Activated CD4-positive, alpha-beta T cell treated with anti-CD3 and anti-CD28 coated beads for 36 hours (primary cell): ENCODE measurements around the gene IL13RA1. TPM values are rescaled to one million over a fixed set of nuclear protein-coding genes. Genes with fewer than 3 reads are reported as not detected.
A peak's percentile ranks its signal among the peaks of the same experiment; 100 is the strongest.

ENCODE experiments used
- ATAC-seq: fragments of 200-7000 bp; cut with Tn5 transposase; one replicate; pipeline ENCODE4 v1.10.0; 2021; ENCODE audit warnings: mild to moderate bottlenecking, moderate library complexity
- CTCF ChIA-PET: fragments of 350-600 bp; sonication (Branson Sonifier 250); formaldehyde crosslinking; loops from one replicate; lab custom pipeline; 2021; ENCODE audit warnings: antibody characterized with exemption; lab: Charles Lee
- POLR2A ChIA-PET: fragments of 350-600 bp; sonication (Branson Sonifier 250); formaldehyde crosslinking; loops from one replicate; lab custom pipeline; 2021; ENCODE audit warnings: antibody characterized with exemption, inconsistent platforms; lab: Charles Lee
- DNase-seq: peaks from one replicate; pipeline ENCODE4 v3.0.0-alpha.2; 2020
- H3K27ac Mint-ChIP-seq: one replicate; pipeline ENCODE4 v1.8.0; 2021; ENCODE audit warnings: mixed read lengths
- H3K27me3 Mint-ChIP-seq: one replicate; pipeline ENCODE4 v1.8.0; 2021; ENCODE audit warnings: mixed read lengths
- H3K36me3 Mint-ChIP-seq: one replicate; pipeline ENCODE4 v1.8.0; 2021; ENCODE audit warnings: low read depth, mixed read lengths
- H3K4me1 Mint-ChIP-seq: one replicate; pipeline ENCODE4 v1.8.0; 2021; ENCODE audit warnings: mixed read lengths
- H3K4me3 Mint-ChIP-seq: one replicate; pipeline ENCODE4 v1.8.0; 2021; ENCODE audit warnings: mild to moderate bottlenecking, moderate library complexity, mixed read lengths
- H3K9me3 Mint-ChIP-seq: one replicate; pipeline ENCODE4 v1.8.0; 2021; ENCODE audit warnings: low read depth, mixed read lengths
- intact Hi-C, 2 experiments: fragments of 100-400 bp; cut with DNase I in 1 of 2; cut with micrococcal nuclease in 1 of 2; formaldehyde crosslinking; loops; one replicate each; pipeline versions ENCODE4 v1.14.2 to v1.15.1; 2022 to 2024; cut with DNase I, micrococcal nuclease
- total RNA-seq, 2 experiments: library from RNA; stranded (reverse); gene quantifications; one replicate each; pipeline ENCODE4 v1.2.3, GENCODE V29; 2021

IL13RA1 gene
- total RNA-seq, 2 experiments from 2014 or later, result 0.81 to 0.98 TPM

DNA sequence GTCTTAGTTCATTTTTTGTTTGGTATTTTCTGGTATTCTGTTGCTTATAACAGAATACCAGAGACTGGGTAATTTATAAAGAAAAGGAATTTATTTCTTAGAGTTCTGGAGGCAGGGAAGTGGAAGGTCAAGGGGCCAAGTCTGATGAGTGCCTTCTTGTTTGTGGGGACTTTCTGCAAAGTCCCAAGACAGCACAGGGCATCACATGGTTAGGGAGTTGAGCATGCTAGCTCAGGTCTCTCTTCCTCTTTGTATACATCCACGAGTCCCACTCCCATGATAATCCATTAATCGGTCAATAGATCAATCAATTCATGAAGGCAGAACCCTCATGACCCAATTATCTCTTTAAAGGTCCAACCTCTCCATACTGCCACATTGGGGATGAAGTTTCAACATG, 31.1 kb downstream of the IL13RA1 start:
- ATAC-seq (no peak), DNase-seq (no peak)
- CTCF ChIA-PET, result no interaction called here
- H3K9me3 Mint-ChIP-seq, result no peaks in the 10 kb centered on the region
- no peak overlapping the region for H3K4me3 Mint-ChIP-seq
- POLR2A ChIA-PET, result no interaction called here
- no peaks in the 10 kb centered on the region for H3K36me3 Mint-ChIP-seq
- no peak overlapping the region for H3K27ac Mint-ChIP-seq
- H3K27me3 Mint-ChIP-seq, result peaks cover 11% of the 10 kb centered on the region
- intact Hi-C loops, result no loop called here
- no peaks in the 10 kb centered on the region for H3K4me1 Mint-ChIP-seq

DNA sequence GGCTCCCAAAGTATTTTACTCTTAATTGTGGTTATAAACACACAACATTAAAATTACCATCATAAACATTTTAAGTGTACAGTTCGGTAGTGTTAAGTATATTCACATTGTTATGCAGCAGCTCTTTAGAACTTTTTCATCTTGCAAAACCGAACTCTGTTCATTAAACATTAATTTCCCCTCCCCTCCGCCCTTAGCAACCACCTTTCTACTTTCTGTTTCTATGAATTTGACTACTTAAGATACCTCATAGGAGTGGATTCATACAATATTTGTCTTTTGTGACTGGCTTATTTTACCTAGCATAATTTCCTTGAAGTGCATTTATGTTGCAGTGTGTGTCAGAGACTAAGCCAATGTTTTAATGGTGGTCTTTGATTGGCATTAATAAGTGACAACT, 32.6 kb downstream of the IL13RA1 start:
- ChIA-PET CTCF (no interaction called here), POLR2A (no interaction called here)
- no peaks in the 10 kb centered on the region for H3K4me1 Mint-ChIP-seq
- peaks cover 9% of the 10 kb centered on the region for H3K27me3 Mint-ChIP-seq
- DNase-seq, result no peak
- H3K36me3 Mint-ChIP-seq, result no peaks in the 10 kb centered on the region
- no peak overlapping the region for H3K27ac Mint-ChIP-seq
- H3K9me3 Mint-ChIP-seq, result no peaks in the 10 kb centered on the region
- intact Hi-C loops, result no loop called here
- ATAC-seq, result no peak
- H3K4me3 Mint-ChIP-seq, result no peak overlapping the region

DNA sequence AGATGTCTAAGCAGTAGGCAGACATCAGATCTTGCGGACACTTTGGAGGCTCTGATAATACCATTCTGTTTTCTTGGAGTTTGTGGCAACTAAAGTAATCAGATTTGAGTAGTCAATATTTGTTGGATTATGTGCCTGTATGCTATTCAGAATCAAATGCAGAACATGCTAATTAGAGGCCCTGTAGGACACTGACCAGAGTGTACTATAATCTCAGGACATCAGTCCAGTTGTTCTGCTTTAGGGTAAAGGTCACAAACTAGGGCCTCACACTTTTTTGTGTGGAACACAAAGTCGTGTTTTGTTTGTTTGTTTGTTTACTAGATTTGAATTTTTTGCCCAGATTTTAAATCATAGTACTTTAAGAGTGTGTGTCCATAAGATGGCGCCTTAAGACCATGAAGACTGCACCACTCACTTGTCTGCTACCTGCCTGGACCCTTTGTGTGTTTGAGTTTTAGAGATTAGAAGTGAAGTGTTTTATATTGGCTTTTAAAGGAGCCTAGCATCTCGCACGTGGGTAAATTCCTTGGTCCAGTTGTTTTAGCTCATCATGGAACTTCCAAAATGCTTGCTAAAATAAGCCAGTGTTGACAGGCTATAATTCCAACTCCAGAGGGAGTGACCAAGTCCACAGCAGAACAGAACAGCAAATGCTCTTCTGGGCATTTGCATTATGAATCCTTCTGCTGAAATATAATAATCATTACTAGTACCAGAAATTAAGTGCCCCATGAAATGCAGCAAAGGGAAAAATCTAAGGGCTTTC, 34.7 kb downstream of the IL13RA1 start:
- Mint-ChIP-seq H3K27me3 (no peaks in the 10 kb centered on the region), H3K36me3 (no peaks in the 10 kb centered on the region), H3K4me3 (no peak overlapping the region), H3K27ac (no peak overlapping the region), H3K4me1 (no peaks in the 10 kb centered on the region), H3K9me3 (no peaks in the 10 kb centered on the region)
- ATAC-seq (no peak), DNase-seq (peak; percentile 6)
- ChIA-PET POLR2A (no interaction called here), CTCF (interaction anchor here (1.1 kb wide), 1 partner anchor 19 kb away, joined by 5 read pairs; no protein-coding TSS in a partner anchor)
- intact Hi-C loops, result loop anchor here (1.0 to 2.0 kb wide), 2 partner anchors 45 kb away; no protein-coding TSS in a partner anchor

DNA sequence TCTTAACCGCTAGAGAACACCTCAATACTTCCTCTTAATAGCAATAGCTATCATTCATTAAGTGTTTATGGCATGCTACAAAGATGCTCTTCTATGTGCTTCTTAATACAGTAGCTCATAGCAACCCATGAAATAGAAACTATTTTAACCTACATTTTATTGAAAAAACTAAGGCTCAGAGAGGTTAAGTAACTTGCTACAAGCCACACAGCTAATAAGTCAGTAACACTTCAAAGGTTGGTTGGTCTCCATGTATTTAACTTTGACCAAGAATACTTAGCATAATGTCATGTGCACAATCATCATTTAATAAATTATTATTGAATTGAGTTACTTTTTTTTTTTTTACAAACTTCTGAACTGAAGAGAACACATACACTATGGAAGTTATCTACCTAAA, 36.1 kb downstream of the IL13RA1 start:
- Mint-ChIP-seq H3K27ac (no peak overlapping the region), H3K4me3 (no peak overlapping the region), H3K27me3 (no peaks in the 10 kb centered on the region), H3K4me1 (no peaks in the 10 kb centered on the region), H3K9me3 (no peaks in the 10 kb centered on the region), H3K36me3 (no peaks in the 10 kb centered on the region)
- intact Hi-C loops, result loop anchor here in 1 of 2 experiments (2.0 kb wide), 1 partner anchor 43 kb away; no protein-coding TSS in a partner anchor
- ChIA-PET POLR2A (no interaction called here), CTCF (no interaction called here)
- no peak for ATAC-seq
- DNase-seq, result no peak

DNA sequence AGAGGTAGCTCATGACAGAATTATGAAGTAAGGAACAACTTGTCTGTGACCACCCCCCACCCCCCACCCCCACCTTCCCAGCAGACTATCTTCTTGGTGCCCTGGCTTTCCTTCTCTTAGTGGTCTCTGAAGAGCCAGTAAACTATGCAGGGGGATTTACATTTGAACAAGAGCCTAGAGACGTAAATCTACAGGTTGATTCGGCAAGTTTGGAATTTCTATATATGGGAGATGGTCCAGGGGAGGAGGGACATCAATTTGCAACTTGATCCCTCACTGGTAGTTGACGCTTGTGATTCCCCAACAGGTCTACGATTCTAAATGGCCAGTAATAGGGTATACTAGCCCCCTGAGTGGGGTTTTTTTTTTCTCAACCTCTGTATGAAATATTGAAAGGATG, 36.7 kb downstream of the IL13RA1 start:
- Mint-ChIP-seq H3K4me1 (no peaks in the 10 kb centered on the region), H3K4me3 (no peak overlapping the region), H3K9me3 (no peaks in the 10 kb centered on the region), H3K36me3 (no peaks in the 10 kb centered on the region), H3K27ac (no peak overlapping the region), H3K27me3 (no peaks in the 10 kb centered on the region)
- no peak for DNase-seq
- intact Hi-C loops, result no loop called here
- POLR2A ChIA-PET, result no interaction called here
- ATAC-seq, result no peak
- CTCF ChIA-PET, result no interaction called here

DNA sequence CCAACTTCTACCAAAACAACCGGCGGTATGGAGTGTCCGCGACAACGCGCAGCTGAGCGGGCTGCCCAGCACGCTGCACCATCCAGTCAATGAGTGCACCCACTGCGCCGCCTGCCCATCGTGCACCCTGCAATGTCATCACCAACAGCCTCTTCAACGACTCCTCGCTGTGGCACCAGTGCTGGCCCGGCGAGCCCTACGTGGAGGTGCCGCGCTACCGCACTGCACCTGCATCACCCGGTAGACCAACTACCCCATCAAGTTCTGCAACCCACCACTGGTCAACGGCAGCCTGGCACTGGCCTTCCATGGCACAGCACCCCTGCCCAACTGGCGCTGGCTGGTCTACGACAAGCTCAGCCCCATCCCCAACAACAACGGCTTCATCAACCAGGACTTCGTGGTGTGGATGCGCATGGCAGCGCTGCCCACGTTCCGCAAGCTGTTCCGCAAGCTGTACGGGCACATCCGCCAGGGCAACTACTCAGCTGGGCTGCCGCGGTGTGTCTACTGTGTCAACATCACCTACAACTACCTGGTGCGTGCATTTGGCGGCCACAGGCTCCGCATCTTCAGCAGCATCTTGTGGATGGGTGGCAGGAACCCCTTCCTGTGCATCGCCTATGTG, 42.8 kb downstream of the IL13RA1 start:
- Mint-ChIP-seq H3K4me3 (no peak overlapping the region), H3K36me3 (no peaks in the 10 kb centered on the region), H3K9me3 (no peaks in the 10 kb centered on the region), H3K27ac (no peak overlapping the region), H3K27me3 (peaks cover 3% of the 10 kb centered on the region), H3K4me1 (no peaks in the 10 kb centered on the region)
- ATAC-seq (no peak), DNase-seq (no peak)
- ChIA-PET CTCF (interaction anchor here (0.5 kb wide), 1 partner anchor 12 kb away, joined by 5 read pairs; no protein-coding TSS in a partner anchor), POLR2A (no interaction called here)
- intact Hi-C loops, result no loop called here

DNA sequence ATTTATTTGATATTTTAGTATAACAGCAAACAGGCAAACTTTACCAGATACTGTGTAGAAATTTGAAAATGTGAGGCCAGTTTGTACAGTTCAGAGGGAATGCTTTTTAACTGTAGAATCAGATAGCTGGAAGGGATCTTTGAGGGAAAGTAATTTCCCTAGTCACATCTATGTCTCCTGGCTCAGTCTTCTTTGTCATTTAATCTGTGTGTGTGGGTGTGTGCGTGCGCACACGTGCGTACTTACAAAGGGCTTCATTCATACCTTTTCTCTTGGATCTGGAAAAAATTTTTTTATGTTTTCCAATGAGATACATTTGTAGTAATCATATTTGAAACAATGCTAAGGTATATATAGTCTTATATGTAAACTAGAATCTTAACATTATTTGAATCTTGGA, 44.6 kb downstream of the IL13RA1 start:
- POLR2A ChIA-PET, result no interaction called here
- ATAC-seq (no peak), DNase-seq (no peak)
- Mint-ChIP-seq H3K4me1 (no peaks in the 10 kb centered on the region), H3K27me3 (peaks cover 4% of the 10 kb centered on the region), H3K4me3 (no peak overlapping the region), H3K36me3 (no peaks in the 10 kb centered on the region), H3K9me3 (no peaks in the 10 kb centered on the region), H3K27ac (no peak overlapping the region)
- intact Hi-C loops, result no loop called here
- CTCF ChIA-PET, result no interaction called here

GRCh38 chrX:118773782-118774181, 46.4 kb downstream of the IL13RA1 start:
- Mint-ChIP-seq H3K9me3 (no peaks in the 10 kb centered on the region), H3K27me3 (peaks cover 4% of the 10 kb centered on the region), H3K36me3 (no peaks in the 10 kb centered on the region), H3K27ac (no peak overlapping the region), H3K4me1 (no peaks in the 10 kb centered on the region), H3K4me3 (no peak overlapping the region)
- ChIA-PET POLR2A (no interaction called here), CTCF (no interaction called here)
- intact Hi-C loops, result no loop called here
- DNase-seq (no peak), ATAC-seq (no peak)

DNA sequence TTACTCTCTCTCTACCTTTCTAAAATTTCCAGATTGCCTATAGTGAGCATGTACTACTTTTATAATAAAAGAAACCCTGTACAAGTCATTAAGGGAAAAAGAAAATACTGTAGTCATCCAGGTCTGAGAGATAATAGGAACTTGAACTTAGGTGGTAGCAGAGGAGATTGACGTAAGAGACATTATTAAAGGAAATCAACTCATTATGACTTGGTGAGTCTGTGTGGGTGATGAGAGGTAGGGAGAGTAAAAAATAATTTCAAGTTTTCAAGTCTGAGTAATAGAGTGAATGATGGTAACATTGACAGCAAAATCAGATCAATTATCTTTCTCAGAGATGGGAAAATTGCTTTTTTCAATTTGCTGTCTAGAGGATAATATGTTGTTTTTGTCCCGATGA, 52.2 kb downstream of the IL13RA1 start:
- intact Hi-C loops, result no loop called here
- Mint-ChIP-seq H3K9me3 (no peaks in the 10 kb centered on the region), H3K4me1 (no peaks in the 10 kb centered on the region), H3K27ac (no peak overlapping the region), H3K36me3 (no peaks in the 10 kb centered on the region), H3K27me3 (peaks cover 8% of the 10 kb centered on the region), H3K4me3 (no peak overlapping the region)
- ATAC-seq, result peak; percentile 44
- ChIA-PET CTCF (no interaction called here), POLR2A (no interaction called here)
- no peak for DNase-seq

GRCh38 chrX:118780509-118780908, 53.1 kb downstream of the IL13RA1 start:
- DNase-seq (no peak), ATAC-seq (no peak)
- ChIA-PET CTCF (interaction anchor here (1.5 kb wide), 1 partner anchor 19 kb away, joined by 5 read pairs; no protein-coding TSS in a partner anchor), POLR2A (no interaction called here)
- H3K36me3 Mint-ChIP-seq, result no peaks in the 10 kb centered on the region
- no peaks in the 10 kb centered on the region for H3K9me3 Mint-ChIP-seq
- no peak overlapping the region for H3K27ac Mint-ChIP-seq
- H3K4me3 Mint-ChIP-seq, result no peak overlapping the region
- no peaks in the 10 kb centered on the region for H3K4me1 Mint-ChIP-seq
- peaks cover 4% of the 10 kb centered on the region for H3K27me3 Mint-ChIP-seq
- intact Hi-C loops, result no loop called here

GRCh38 chrX:118780911-118781310, 53.5 kb downstream of the IL13RA1 start:
- intact Hi-C loops, result no loop called here
- Mint-ChIP-seq H3K27me3 (peaks cover 4% of the 10 kb centered on the region), H3K27ac (no peak overlapping the region), H3K36me3 (no peaks in the 10 kb centered on the region), H3K9me3 (no peaks in the 10 kb centered on the region), H3K4me3 (no peak overlapping the region), H3K4me1 (no peaks in the 10 kb centered on the region)
- ATAC-seq (no peak), DNase-seq (no peak)
- ChIA-PET POLR2A (no interaction called here), CTCF (interaction anchor here (1.5 kb wide), 1 partner anchor 19 kb away, joined by 5 read pairs; no protein-coding TSS in a partner anchor)
